Stimulated activated CD8-positive, alpha-beta memory T cell treated with anti-CD3 and anti-CD28 coated beads, Interleukin-12 subunit alpha, Interleukin-12 subunit beta, amount 100 ng/mL, for 24 hours (primary cell): Measurements from ENCODE around the gene STPG1.

Experiments
- DNase-seq: peaks from one replicate; pipeline ENCODE4 v3.0.0-alpha.2; 2020; ENCODE audit errors: extremely low read depth

Gene STPG1

GRCh38 chr1:24341260-24341659, 72.3 kb downstream of the STPG1 start:
- no peak for DNase-seq

GRCh38 chr1:24340770-24341169, 72.8 kb downstream of the STPG1 start:
- DNase-seq = no peak

GRCh38 chr1:24339996-24340395, 73.6 kb downstream of the STPG1 start:
- DNase-seq = no peak

- no peak for DNase-seq
Observed at GRCh38 chr1:24338447-24338846, 75.1 kb downstream of the STPG1 start.

GRCh38 chr1:24337455-24337854, 76.1 kb downstream of the STPG1 start:
- DNase-seq = no peak

GRCh38 chr1:24336075-24336474, 77.5 kb downstream of the STPG1 start:
- no peak for DNase-seq

GRCh38 chr1:24331961-24332673, 81.5 kb downstream of the STPG1 start:
- no peak for DNase-seq

- no peak for DNase-seq
Observed at GRCh38 chr1:24329797-24330543, 83.6 kb downstream of the STPG1 start.

- no peak for DNase-seq
Observed at GRCh38 chr1:24329331-24329730, 84.3 kb downstream of the STPG1 start.

GRCh38 chr1:24327891-24328290, 85.7 kb downstream of the STPG1 start:
- DNase-seq = no peak

- no peak for DNase-seq
Observed at GRCh38 chr1:24327486-24327885, 86.1 kb downstream of the STPG1 start.

GRCh38 chr1:24325587-24326449, 87.8 kb downstream of the STPG1 start:
- DNase-seq = no peak

GRCh38 chr1:24324903-24325302, 88.7 kb downstream of the STPG1 start:
- DNase-seq = no peak

GRCh38 chr1:24323281-24323680, 90.3 kb downstream of the STPG1 start:
- no peak for DNase-seq

GRCh38 chr1:24322470-24323177, 91.0 kb downstream of the STPG1 start:
- no peak for DNase-seq

GRCh38 chr1:24321697-24322469, 91.7 kb downstream of the STPG1 start:
- DNase-seq = peak; percentile 47

- DNase-seq = no peak
Observed at GRCh38 chr1:24321126-24321525, 92.5 kb downstream of the STPG1 start.

GRCh38 chr1:24319962-24320361, 93.6 kb downstream of the STPG1 start:
- no peak for DNase-seq

GRCh38 chr1:24319312-24319863, 94.2 kb downstream of the STPG1 start, which contains the start of gene GRHL3:
TSS of gene GRHL3 (plus strand) at chr1:24319357. CDS start at chr1:24319552, 195 bp downstream.
- DNase-seq = no peak

- DNase-seq = no peak
Observed at GRCh38 chr1:24318615-24319311, 94.8 kb downstream of the STPG1 start.
